ENCODE measurements around the gene FHIP2A.
A peak's percentile ranks its signal among the peaks of the same experiment; 100 is the strongest.
"Not testable (repeated sequence)": the region's sequence is repeated elsewhere in the genome, so short reads cannot be mapped to it uniquely, and the experiment has no call there.

The FHIP2A gene

GRCh38 chr10:114815791-114816190, 5.8 kb upstream of the FHIP2A start:
- no peak overlapping the region for H3K27ac ChIP-seq
- no peak for DNase-seq (ENCODE audit: low read depth, low spot score)

GRCh38 chr10:114816308-114816707, 5.3 kb upstream of the FHIP2A start:
- DNase-seq (ENCODE audit: low read depth, low spot score) = no peak
- H3K27ac ChIP-seq = no peak overlapping the region

GRCh38 chr10:114819322-114819721, 2.3 kb upstream of the FHIP2A start:
- DNase-seq (ENCODE audit: low read depth, low spot score) = no peak
- H3K27ac ChIP-seq = no peak overlapping the region

- peak overlapping the region; percentile 79 for H3K27ac ChIP-seq
- DNase-seq (ENCODE audit: low read depth, low spot score) = no peak
These were observed 399 bp downstream of the FHIP2A start for GRCh38 chr10:114821915-114822443.

GRCh38 chr10:114822444-114823076, 980 bp downstream of the FHIP2A start:
- no peak for DNase-seq (ENCODE audit: low read depth, low spot score)
- H3K27ac ChIP-seq = peak overlapping the region; percentile 79

GRCh38 chr10:114823077-114823463, 1.5 kb downstream of the FHIP2A start:
- peak; percentile 26 for DNase-seq (ENCODE audit: low read depth, low spot score)
- H3K27ac ChIP-seq = peak overlapping the region; percentile 79

GRCh38 chr10:114824391-114824790, 2.8 kb downstream of the FHIP2A start:
- DNase-seq (ENCODE audit: low read depth, low spot score) = no peak
- no peak overlapping the region for H3K27ac ChIP-seq

GRCh38 chr10:114825513-114826253, 4.1 kb downstream of the FHIP2A start:
- H3K27ac ChIP-seq = peak overlapping the region; percentile 44
- no peak for DNase-seq (ENCODE audit: low read depth, low spot score)

- no peak overlapping the region for H3K27ac ChIP-seq
These were observed 7.8 kb downstream of the FHIP2A start for GRCh38 chr10:114829160-114829909.

GRCh38 chr10:114831186-114831867, 9.7 kb downstream of the FHIP2A start:
- DNase-seq (ENCODE audit: low read depth, low spot score) = no peak
- H3K27ac ChIP-seq = no peak overlapping the region

More at GRCh38 chr10:114829160-114829909, 7.8 kb downstream of the FHIP2A start:
- DNase-seq (ENCODE audit: low read depth, low spot score) = no peak

GRCh38 chr10:114837690-114838089, 16.1 kb downstream of the FHIP2A start:
- no peak overlapping the region for H3K27ac ChIP-seq

GRCh38 chr10:114839901-114840300, 18.3 kb downstream of the FHIP2A start:
- H3K27ac ChIP-seq = peak overlapping the region; percentile 32
- no peak for DNase-seq (ENCODE audit: low read depth, low spot score)

More at GRCh38 chr10:114837690-114838089, 16.1 kb downstream of the FHIP2A start:
- no peak for DNase-seq (ENCODE audit: low read depth, low spot score)

- DNase-seq (ENCODE audit: low read depth, low spot score) = no peak
- H3K27ac ChIP-seq = no peak overlapping the region
These were observed 24.6 kb downstream of the FHIP2A start for GRCh38 chr10:114845978-114846693.

GRCh38 chr10:114847517-114847916, 25.9 kb downstream of the FHIP2A start:
- not testable (repeated sequence) for DNase-seq (ENCODE audit: low read depth, low spot score); H3K27ac ChIP-seq

GRCh38 chr10:114849674-114850073, 28.1 kb downstream of the FHIP2A start:
- no peak for DNase-seq (ENCODE audit: low read depth, low spot score)
- H3K27ac ChIP-seq = no peak overlapping the region

- no peak for DNase-seq (ENCODE audit: low read depth, low spot score)
- no peak overlapping the region for H3K27ac ChIP-seq
These were observed 28.5 kb downstream of the FHIP2A start for GRCh38 chr10:114850126-114850525.

- DNase-seq (ENCODE audit: low read depth, low spot score) = no peak
- no peak overlapping the region for H3K27ac ChIP-seq
These were observed 29.8 kb downstream of the FHIP2A start for GRCh38 chr10:114851336-114851735.

GRCh38 chr10:114852197-114852596, 30.6 kb downstream of the FHIP2A start:
- H3K27ac ChIP-seq = no peak overlapping the region
- no peak for DNase-seq (ENCODE audit: low read depth, low spot score)

GRCh38 chr10:114854906-114855305, 33.3 kb downstream of the FHIP2A start:
- H3K27ac ChIP-seq = peak overlapping the region; percentile 76
- no peak for DNase-seq (ENCODE audit: low read depth, low spot score)

All from epithelial cell of prostate (primary cell).